Natural killer cell (primary cell): ENCODE data around the gene WDFY3. TPM values are rescaled to one million over a fixed set of nuclear protein-coding genes. Genes with fewer than 3 reads are reported as not detected.

ENCODE experiments used
- ATAC-seq, 3 donors: fragments of 150-1000 bp in 2 of 3; fragments of 200-7000 bp in 1 of 3; cut with Tn5 transposase; 1 replicate in 1 of 3; 2 replicates in 2 of 3; pipeline ENCODE4 v1.10.0; 2021; ENCODE audit warnings: mild to moderate bottlenecking in 2 of 3, moderate library complexity in 2 of 3
- DNase-seq, 2 donors: peaks; one replicate each; pipeline versions ENCODE4 v3.0.0 to v3.0.0-alpha.2; 2013 to 2021; ENCODE audit warnings: mixed read lengths in 1 of 2
- H3K27ac ChIP-seq: one replicate; pipeline ENCODE4 v1.5.1; 2013; ENCODE audit warnings: mild to moderate bottlenecking, low read length
- H3K27me3 ChIP-seq: one replicate; pipeline ENCODE4 v1.6.1; 2013; ENCODE audit warnings: low read length; ENCODE audit not compliant: control insufficient read depth, insufficient read depth
- H3K36me3 ChIP-seq: one replicate; pipeline ENCODE4 v1.6.1; 2013; ENCODE audit warnings: low read length; ENCODE audit not compliant: control insufficient read depth, insufficient read depth
- H3K4me1 ChIP-seq: one replicate; pipeline ENCODE4 v1.6.1; 2013; ENCODE audit warnings: low read length; ENCODE audit not compliant: control insufficient read depth, insufficient read depth
- H3K4me3 ChIP-seq: one replicate; pipeline ENCODE4 v1.5.1; 2013; ENCODE audit warnings: low read length
- H3K9me3 ChIP-seq: one replicate; pipeline ENCODE4 v1.6.1; 2013; ENCODE audit warnings: low read length; ENCODE audit not compliant: control insufficient read depth, insufficient read depth
- H3K27ac Mint-ChIP-seq, 2 donors: one replicate each; pipeline ENCODE4 v1.8.0; 2022; ENCODE audit warnings: mild to moderate bottlenecking in 2 of 2, mixed read lengths in 2 of 2, moderate library complexity in 1 of 2
- H3K27me3 Mint-ChIP-seq, 2 donors: one replicate each; pipeline ENCODE4 v1.8.0; 2022; ENCODE audit warnings: low read depth in 2 of 2, mixed read lengths in 2 of 2
- H3K36me3 Mint-ChIP-seq: one replicate; pipeline ENCODE4 v1.8.0; 2022; ENCODE audit warnings: mixed read lengths
- H3K4me1 Mint-ChIP-seq, 2 donors: one replicate each; pipeline ENCODE4 v1.8.0; 2022; ENCODE audit warnings: mixed read lengths in 2 of 2
- H3K4me3 Mint-ChIP-seq: one replicate; pipeline ENCODE4 v1.8.0; 2022; ENCODE audit warnings: mild to moderate bottlenecking, moderate library complexity, mixed read lengths
- H3K9me3 Mint-ChIP-seq, 2 donors: one replicate each; pipeline ENCODE4 v1.8.0; 2022; ENCODE audit warnings: mixed read lengths in 2 of 2
- CTCF ChIP-seq: fragments of 200-600 bp; IDR thresholded peaks from one replicate; pipeline ENCODE4 v1.8.0; 2022; ENCODE audit warnings: antibody characterized with exemption
- WGBS: methylation state at CpG from one replicate; pipeline ENCODE4 v1.1.7; 2013; ENCODE audit warnings: missing lambda C conversion rate; ENCODE audit not compliant: insufficient coverage; 5-methylcytosine and 5-hydroxymethylcytosine counted together
- intact Hi-C: fragments of 100-400 bp; cut with micrococcal nuclease; formaldehyde crosslinking; loops from one replicate; pipeline ENCODE4 v1.14.2; 2022
- total RNA-seq, 4 donors: library from RNA; stranded (reverse); fragments of 120-200 nt in 1 of 4; gene quantifications; one replicate each; pipeline versions ENCODE4 v1.2.3 to v1.2.4, GENCODE V29; 2013 to 2022

WDFY3 gene
- total RNA-seq, 3 donors from 2014 or later (not counting 1 experiment from before 2014, with no cell fraction given), result 2.5 to 7.2 (median 6.0) TPM

- no peak for TF ChIP-seq CTCF
- intact Hi-C loops, result no loop called here
- H3K4me3 Mint-ChIP-seq, result no peak overlapping the region
- DNase-seq (no peak), ATAC-seq (no peak)
- peaks cover 6% of the 10 kb centered on the region in 2 donors for H3K9me3 Mint-ChIP-seq
- no peak overlapping the region for H3K27ac Mint-ChIP-seq
- no peaks in the 10 kb centered on the region for H3K27me3 ChIP-seq
- no peak overlapping the region for H3K4me3 ChIP-seq
- no CpG with 5 or more reads among the region's 1 CpG for WGBS
- no peaks in the 10 kb centered on the region for H3K4me1 Mint-ChIP-seq
- no peaks in the 10 kb centered on the region for H3K27me3 Mint-ChIP-seq
- no peaks in the 10 kb centered on the region for H3K36me3 ChIP-seq
- H3K4me1 ChIP-seq, result no peaks in the 10 kb centered on the region
- no peaks in the 10 kb centered on the region for H3K36me3 Mint-ChIP-seq
- no peaks in the 10 kb centered on the region for H3K9me3 ChIP-seq
- H3K27ac ChIP-seq, result no peak overlapping the region
These were observed 343.5 kb downstream of the WDFY3 start for GRCh38 chr4:84622959-84623358.
